Measurements from ENCODE around the gene GLIS1.

DNA sequence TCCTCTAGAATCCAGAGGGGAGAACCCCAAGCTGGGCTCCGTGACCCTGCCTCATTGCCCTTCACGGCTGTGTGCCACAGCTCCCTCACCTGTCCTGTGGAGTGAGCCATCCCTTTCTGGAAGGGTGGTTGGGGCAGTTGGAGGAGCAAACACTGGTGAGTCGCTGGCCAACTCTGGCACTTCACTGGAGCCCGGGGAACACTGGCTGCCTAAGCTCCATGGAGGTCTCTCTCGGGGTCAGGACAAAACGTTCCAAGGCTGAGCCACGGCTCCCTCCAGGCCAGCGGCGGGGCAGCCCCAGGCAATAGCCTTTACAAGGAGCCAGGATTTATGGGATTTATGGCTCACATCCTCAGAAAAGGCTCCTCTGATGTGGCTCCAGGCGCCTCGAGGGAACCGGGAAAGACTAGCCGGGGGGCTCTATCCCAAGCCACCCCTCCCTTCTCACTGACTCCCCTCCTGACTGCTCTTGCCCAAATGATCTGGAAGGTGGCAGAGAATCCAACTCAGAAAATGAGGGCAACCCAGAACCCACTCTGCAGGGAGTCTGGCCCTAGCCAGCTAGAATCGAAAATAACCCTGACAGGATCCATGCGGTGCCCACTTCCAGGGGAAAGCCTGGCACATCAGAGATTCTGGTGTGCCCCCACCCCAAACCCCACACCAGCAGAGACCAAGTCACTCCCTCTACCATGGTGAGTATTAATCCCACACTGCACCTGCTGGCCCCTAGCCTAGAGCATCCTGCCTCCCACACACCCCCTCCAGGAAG lies 75.2 kb downstream of the GLIS1 start:
- TF ChIP-seq EZH2 (IDR thresholded peaks at IDR 0.05; ENCODE audit: insufficient read depth, poor library complexity, severe bottlenecking): no peak
- TF ChIP-seq EZH2phosphoT487 (IDR thresholded peaks at IDR 0.05; ENCODE audit: insufficient read depth, low read depth): no peak

Data from GM23248 (cell line).